ENCODE data around the gene MYLK.

The MYLK gene

DNA sequence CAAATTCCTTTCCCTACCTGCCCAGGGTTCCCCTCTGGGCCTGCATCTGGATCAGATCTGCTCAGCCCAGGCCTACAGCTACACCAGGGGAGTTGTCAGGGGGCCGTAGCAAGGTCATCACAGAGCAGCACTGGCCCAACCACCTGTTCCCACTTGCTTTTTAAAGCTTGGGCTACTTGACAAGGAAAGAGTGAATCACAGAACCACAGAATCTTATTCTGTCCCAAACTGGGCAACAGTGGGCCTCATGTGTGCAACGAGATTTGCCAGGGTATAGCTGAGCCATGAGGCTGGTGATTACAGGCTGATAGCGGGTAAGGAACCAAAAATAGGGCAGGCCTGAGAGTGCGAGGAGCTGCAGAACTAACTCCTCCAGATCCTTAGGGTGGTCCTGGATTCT is 66.7 kb downstream of the MYLK start:
- no peak for DNase-seq

DNA sequence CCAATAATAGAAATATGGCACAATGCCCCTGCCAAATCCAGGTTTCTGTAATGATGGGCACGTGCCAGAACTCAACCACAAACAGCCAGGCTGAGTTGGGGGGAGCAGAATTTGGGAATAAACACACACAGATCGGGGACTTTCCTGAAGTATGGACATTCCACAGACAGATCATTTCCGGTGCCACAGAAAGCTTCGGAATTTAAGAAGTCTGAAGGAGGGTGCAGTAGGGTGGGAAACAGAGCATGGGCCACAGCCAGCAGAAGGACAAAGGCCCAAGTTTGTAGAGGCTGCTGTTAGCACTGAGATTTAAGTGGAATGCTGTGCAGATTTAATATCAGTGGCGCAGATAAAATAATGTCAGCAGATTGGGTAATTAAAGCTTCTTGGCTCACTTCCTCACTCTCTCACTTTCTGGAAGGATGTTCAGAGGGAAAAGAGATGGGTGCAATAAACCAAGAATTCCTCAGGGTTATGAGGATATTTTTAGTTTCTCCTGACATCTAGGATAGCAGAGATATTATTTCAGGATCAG is 67.4 kb downstream of the MYLK start:
- no peak for DNase-seq

DNA sequence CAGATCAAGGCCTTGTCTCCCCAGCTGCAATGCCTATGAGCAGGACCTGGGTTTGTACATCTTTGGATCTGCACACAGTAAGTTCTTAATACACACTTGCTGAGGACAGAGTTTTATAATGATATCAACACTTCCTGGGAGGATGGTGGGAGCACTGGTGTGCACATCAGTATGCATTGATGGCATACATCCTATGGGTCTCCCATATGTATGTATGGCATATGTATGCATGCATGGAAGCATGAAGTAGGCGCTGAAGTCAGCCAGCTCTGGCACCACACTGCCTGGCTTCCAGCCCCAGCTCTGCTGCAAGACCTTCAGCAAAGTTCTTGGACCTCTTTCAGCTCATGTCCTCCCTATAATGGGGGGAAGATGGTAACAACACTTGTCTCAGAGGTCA is 68.2 kb downstream of the MYLK start:
- DNase-seq = no peak

DNA sequence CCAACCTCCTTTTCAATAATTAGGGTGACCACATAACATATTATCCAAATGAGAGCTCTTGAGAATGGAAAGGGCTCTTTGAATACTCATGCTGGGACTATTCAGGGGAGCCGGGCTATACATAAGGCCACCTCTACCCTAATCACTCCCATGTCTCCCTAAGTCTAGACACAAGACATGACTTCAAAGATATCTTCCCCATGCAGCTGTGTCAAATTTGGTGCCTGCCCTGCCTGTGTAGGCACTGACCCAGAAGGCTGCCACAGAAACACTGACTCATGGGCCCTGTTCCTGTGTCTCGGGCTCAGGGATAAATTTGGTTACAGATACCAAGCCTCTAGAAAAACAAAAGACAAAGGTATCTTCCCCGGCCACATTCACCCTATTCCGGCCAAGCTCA is 70.3 kb downstream of the MYLK start:
- DNase-seq = no peak

DNA sequence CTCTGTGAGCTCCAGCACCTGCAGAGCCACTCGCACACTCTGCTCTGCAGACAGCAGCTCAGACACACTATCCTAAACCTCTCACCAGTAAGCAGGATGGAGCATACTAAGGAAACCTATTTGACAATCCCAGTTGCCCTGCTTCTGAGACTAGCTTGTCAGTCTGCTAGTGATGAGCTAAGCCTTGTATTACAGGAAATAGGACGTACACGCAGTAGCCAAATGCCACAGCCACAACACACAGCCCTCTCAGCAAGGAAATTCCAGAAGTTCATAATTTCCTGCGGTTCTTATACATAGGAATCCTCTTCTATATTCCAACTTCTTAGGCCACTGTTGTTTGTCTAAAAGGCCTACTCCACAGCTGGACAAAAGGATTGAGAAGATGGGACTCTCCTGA is 74.5 kb downstream of the MYLK start:
- DNase-seq = no peak

DNA sequence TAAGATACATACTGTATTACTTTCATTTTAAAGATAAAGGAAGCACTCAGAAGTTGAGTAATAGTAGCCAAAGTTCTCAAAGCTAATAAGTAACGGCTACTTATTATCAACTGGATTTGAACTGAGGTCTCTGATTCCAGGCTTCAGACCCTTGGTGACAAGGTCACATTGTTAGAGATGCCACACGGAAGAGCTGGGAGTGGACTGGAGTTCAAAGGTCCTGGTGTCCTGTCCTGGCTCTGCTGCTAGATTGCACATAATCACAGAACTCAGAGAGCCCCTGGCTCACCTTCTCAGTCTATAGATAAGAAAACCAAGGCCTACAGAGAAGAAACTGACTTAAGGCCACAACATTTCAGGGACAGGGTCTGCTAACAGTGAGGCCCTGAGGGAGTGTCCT is 75.3 kb downstream of the MYLK start:
- no peak for DNase-seq

DNA sequence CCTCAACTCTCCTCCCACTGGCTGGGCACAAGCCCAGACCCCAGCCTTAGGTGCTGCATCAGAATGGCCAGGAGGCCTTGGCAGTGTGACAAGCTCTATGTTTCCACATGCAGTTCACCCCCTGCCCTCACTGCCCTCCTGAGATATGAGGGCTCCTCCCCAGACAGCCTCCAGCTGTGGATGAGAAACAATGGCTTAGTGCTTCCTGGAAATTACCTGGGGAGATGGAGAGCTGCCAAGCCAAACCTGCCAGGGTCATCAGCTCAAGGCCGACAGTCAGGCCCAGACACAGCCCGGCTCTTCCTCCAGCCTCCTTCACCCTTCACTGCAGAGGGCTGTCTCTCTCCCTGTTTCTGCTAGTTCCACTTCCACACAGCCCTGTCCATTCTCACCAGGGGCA is 76.3 kb downstream of the MYLK start:
- no peak for DNase-seq

DNA sequence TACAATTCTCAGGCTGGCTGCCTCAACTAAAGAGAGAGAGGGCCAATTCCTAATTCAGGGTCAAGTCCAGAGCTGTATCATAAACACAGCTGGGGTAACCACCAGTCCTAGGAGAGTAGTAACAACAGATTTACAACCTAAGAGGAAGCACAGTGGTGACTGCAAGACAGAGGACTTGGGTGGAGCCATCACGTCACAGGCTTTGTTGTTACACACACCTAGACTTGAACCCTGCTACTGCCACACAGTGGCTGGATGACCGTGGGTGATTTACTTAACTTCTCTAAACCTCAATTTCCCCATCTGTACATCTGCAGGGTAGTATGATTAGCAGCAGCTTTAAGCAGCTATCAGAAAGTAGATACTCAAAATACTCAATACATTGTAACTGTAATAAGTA is 78.6 kb downstream of the MYLK start:
- DNase-seq = no peak

DNA sequence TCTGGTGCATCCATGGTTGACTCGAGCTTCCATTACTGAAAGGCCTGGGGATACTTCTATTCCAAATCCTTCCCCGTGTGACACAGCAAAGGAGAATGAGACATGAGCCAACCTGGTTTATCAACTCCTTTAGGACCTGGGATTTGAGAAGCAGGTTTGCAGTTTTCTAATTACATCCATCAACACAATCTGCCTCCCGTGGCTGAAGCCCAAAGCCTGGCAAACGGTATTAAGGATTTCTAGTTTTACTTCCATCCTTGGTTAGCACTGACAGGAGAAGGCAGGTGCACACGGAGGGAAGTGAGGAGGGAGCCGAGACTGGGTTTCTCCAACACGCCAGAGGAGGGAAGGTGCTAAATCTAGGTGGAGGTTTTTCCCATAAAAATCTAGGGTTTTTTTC is 79.0 kb downstream of the MYLK start:
- no peak for DNase-seq

DNA sequence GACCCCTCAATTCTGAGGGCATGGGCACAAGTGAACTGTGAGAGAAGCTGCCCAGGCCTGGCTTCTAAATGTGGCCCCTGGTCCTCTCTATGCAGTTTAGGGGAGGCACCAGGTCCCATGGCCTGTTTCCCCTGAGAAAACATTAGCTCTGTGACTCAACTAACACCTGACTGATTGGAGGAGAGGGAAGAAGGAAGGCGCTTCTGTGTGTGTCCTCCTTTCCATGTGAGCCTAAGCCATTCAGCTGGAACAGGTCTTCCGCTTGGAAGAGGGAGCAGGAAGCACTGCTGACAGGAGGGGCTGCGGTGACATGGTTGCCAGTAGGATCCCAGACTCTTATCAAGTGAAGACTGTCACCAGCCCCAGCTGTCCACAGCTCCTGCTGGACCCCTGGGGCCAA is 79.5 kb downstream of the MYLK start:
- DNase-seq = no peak

DNA sequence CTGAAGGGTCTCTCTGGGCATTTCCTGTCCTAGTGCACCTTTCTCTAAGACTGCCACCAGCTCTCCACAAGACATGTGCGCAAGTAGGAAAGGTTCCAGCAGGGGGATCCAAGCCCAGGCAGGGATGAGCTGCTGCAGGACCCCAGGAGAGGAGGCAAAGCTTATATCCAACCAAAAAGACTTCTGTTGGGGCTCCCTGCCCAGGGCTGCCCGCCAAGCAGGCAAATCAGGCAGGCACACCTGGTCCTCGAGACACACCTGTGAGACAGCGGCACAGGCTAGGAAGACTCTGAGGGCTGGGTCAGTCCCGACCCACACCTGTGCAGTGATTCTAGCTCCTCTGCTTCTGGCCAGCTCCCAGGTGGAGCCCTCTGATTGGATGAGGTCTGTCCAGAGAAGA is 80.6 kb downstream of the MYLK start:
- DNase-seq = no peak

DNA sequence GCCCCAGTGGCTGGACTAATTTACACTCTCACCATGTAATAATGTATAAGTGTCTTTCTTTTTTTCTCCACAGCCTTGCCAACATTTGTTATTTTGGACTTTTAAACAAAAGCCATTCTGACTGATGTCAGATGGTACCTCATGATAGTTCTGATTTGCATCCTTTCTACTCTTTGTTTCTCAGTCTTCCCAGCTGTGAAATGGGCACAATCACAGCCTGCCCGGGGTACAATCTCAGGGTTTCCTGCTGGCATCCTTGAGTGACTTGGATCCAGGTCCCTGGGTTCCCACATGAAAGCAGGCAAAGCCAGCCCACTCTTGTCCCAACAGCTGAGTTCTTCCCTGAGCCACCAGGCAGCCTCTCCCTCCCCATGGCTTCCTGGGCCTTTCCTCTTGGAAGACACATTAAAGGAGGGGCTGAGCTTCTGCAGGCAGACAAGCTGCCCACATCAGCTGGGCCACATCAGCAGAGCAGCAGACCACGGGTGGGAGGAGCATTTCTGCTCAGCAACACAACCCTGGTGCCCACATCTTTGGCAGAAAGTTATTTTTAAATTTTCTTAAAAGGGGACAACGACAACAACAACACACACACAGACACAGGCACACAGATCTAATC is 82.0 kb downstream of the MYLK start:
- DNase-seq = no peak

DNA sequence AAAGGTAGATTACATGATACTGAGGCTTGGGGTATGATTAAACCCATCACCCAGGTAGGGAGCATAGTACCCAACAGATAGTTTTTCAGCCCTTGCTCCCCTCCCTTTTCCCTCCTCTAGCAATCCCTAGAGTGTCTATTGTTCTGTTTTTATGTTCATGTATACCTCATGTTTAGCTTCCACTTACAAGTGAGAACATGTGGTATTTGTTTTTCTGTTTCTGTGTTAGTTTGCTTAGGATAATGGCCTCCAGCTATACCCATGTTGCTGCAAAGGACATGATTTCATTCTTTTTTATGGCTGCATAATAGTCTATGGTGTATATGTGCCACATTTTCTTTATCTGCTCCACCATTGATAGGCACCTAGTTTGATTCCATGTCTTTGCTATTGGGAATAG is 82.7 kb downstream of the MYLK start:
- DNase-seq = no peak

DNA sequence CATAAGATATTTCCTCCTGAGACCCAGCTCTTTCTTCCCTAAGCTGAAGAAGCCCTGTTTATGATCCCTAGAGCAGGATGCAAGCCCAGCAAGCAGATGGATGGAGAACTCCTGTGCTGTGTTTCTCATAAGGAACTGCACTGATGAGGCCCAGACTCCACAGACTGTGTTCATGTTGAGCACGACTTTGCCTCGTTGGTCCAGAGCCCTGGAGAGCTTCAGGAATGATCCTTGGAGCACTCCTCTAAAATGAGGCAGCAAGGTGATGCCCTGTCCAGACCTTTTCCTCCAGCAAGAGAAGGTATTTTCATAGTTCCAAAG is 83.8 kb downstream of the MYLK start:
- no peak for DNase-seq

DNA sequence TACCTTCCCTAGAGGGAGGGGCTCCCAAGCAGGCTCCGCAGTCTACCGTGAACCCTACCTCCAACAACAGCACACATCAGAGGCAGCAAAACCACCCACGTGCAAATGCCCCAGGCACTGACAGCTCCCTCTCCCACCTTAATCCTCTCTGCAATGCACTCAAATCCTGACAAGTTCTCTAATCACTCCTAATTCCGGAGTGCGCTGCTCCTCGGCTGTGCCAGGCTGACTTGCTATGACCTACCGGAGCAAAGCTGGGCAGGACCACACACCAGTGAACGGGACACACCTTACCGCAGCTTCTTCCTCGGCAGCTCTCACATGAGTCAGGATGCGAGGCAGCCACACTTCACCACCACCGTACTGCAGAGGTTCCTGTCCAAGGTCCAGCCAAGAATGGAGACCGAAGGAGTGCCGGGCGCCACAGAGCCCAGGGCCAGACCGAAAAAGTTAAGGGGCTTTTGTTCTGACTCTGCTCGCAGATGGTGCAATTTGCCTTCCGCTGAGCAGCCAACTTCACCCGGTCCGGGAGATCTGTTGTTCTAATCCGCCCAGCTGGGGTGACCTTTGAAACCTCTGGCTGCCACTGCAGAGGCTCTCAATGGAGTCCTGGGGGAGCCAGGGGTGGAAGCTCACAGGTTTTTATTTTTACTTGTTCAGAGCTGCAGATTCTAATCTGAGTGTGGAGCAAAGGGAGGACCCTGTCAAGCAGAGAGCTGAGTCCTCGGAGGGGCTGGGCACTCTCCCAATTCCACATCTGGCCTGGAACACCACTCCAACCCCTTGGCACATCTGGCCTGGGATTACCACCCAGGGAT is 84.4 kb downstream of the MYLK start:
- no peak for DNase-seq

DNA sequence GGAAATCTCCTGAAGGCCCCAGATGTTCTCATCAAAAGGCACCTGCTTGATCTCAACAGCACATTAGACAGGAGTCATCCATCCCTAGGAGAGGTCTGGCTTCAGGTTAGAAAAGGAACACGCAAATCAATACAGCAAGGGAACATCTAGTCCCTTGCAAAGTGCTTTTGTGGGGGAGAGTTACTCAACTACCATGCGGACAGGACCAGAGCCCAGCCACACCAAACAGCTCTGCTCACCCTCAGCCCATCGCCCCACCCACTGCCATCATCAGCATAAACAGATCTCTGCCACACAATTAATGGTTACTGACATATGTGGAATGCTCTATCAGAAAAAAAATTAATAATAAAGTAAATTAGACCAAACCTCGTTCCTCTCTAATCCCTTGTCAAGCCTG is 85.6 kb downstream of the MYLK start:
- no peak for DNase-seq

DNA sequence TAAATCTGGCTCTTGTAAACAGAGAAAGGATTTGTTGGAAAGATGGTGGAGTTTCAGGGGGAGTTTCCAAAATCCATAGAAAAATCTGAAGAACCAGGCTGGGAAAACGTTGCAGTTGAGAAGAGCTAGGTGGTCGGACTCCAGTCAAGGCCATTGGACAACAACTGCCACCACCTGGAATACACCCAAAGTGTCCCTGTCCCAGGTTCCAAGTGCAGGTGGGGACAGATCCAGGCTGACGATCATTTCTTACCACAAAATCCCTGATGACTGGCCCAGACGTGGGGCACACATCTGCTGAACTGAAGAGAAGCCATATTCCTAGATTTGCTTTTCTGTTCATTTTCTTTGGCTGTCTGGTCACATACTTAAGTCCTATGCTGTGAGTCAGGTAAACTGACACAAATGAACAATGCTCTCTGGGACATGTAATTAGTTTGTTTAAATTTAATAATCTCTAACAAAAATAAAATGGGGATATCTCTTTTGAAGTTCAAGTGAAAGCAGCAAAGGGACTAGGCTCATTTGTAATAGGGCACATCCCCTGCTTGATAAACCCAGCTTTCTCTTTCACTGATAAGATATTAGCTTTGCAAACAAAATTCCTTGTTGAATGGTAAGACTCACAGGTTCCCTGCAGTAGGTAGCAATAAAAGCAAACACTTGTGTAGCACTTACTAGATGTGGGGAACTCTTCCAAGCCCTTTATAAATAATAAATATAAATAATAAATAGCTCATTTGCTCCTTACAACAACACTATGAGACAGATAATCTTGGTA is 88.5 kb downstream of the MYLK start:
- no peak for DNase-seq

DNA sequence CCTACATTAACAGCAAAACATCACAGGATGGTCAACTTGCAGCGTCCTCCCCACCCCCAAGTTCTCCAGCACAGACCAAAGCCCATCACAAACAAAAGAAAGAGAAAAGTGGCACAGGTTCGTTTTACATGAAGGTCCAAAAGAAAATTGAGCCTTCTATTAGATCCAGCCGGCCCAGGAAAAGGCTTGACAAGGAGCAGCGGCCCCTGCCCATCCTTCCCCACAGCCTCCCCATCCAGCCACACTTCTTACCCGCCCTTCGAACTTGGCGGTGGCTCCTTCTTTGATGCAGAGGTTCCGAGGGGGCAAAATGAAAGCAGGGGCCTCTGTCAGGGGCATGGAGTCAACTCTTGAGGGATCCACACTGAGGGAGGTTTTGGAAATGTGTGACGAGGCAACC is 90.7 kb downstream of the MYLK start:
- DNase-seq = no peak

DNA sequence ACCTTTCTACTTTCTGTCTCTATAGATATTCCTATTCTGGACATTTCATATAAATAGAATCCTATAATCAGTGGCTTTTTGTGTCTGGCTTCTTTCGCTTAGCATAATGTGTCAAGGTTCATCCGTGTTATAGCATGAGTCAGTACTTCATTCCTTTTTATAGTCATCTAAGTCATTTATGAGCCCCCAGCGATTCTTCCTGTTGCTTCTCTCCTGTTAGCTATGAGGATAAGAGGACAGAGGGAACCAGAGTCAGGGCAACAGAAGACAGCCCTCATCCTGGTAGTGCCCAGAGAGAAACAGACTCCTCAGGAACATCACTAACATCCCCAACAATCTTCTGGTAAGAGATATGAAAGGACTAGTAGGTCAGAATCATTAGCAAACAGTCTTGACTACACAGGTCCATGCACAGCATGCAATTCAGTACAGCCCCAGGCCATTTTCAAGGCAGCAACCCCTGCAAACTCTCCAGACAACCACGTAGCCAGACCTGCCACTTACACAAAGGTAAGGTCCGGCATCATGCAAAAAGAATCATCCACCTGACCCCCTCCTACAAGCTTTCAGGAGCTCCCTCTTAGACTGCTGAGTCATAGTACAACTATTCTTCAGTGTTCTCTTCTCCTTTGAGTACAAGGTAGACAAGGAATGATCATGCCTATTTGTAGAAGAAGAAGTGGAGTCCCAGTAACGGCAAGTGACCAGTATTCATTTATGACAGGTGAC is 91.5 kb downstream of the MYLK start:
- no peak for DNase-seq

DNA sequence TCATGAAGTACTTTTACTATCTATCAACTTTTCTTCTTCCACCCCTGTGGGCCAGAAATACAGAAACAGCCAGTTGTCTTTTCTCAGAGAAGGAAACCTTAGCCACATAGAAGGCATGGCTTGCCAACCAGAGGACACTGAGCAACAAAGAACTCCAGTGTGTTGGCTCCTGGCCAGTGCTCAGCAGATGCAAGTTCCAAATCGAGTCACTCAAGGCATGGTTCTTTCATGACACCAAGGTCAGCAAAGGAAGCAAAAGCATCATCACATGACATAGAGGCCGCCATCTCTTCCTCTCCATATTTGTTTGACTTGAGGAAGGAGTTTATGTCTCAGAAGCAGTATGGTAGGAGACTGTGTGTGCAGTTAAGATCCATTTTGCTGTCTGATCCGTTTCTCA is 92.2 kb downstream of the MYLK start:
- DNase-seq = no peak

DNA sequence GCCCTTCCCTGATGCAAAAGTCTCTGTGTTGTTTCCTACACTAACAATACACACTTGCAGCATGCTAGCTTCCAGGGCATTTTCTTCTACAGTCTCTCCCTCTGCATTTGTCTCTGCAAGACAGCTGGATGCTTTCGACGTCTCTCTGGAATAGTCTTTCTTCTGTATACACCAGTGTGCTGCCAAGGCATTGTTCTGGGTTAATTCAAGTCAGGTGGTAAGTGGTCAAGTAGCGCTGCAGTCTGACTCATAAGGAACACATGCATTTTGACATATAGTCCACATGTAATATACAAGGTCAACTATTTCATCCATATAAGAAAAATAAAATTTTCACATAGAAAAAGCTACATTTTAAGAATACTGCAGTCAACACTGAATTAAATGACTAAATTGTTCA is 92.7 kb downstream of the MYLK start:
- DNase-seq = no peak

DNA sequence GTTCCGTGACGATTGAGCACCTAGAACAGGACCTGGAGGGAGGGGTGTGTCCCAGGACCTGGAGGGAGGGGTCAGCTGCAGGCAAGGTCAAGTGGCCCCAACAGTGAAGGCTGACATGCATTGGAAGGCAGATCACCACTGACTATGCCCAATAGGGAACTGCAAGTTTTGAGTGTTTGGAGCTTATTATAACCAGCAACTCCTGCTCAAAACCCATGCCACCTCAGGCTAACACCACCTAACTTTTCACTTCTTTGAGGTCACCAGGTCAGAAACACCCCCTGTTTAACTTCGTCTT is 93.1 kb downstream of the MYLK start:
- no peak for DNase-seq

DNA sequence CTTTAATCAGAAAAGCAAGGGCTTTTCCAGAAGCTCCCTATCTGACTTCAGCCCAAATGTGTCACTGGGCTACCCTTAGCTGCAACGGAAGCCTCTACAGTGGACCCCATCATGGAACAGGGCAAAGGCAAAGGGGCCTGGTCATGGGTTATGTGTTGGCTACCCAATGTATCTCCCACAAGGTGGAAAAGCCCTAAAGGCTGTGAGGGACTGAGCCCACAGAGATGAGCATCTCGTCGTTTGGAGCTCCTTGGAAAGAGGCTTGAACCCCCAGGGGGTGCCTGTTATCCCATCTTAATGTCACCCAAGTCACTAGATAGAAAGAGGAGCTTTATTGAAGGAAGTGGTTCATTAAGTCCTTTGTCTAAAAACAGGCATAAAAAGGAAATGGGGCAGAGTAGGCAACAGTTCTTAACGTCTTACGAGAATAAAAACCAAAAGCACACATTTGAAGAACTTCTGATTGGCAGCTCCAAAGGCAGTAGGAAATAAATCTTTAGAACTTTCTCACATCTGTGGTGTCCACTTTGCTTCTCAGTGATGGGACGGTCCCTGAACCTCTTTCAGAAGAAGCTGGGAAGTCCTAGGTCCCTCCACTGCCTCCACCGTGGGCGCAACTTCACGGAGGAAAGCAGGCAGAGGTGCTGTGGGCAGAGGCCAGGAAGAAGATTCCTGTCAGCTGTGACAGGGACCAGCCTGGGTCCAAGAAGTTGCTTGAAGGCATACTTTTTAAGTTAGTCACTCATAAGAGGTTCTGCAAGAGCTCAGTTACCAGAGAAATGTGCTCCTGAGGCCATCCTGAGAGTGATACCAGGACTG is 93.7 kb downstream of the MYLK start:
- DNase-seq = no peak

Data from bone marrow (tissue), 2 donors.